GM19468 (cell line): ENCODE data around the gene ICAM2.
"Not testable (repeated sequence)": the region's sequence is repeated elsewhere in the genome, so short reads cannot be mapped to it uniquely, and the experiment has no call there.

Source experiments
- ATAC-seq: cut with Tn5 transposase; IDR thresholded peaks from one replicate; pipeline ENCODE4 v1.9.1; 2021; ENCODE audit warnings: mild to moderate bottlenecking, moderate library complexity, moderate number of reproducible peaks; ENCODE audit not compliant: unreplicated experiment; ENCODE audit errors: extremely low read depth

The ICAM2 gene

GRCh38 chr17:64016231-64016784 is 4.1 kb downstream of the ICAM2 start:
- no peak for ATAC-seq

GRCh38 chr17:64015447-64015846 is 5.0 kb downstream of the ICAM2 start:
- ATAC-seq = no peak

DNA sequence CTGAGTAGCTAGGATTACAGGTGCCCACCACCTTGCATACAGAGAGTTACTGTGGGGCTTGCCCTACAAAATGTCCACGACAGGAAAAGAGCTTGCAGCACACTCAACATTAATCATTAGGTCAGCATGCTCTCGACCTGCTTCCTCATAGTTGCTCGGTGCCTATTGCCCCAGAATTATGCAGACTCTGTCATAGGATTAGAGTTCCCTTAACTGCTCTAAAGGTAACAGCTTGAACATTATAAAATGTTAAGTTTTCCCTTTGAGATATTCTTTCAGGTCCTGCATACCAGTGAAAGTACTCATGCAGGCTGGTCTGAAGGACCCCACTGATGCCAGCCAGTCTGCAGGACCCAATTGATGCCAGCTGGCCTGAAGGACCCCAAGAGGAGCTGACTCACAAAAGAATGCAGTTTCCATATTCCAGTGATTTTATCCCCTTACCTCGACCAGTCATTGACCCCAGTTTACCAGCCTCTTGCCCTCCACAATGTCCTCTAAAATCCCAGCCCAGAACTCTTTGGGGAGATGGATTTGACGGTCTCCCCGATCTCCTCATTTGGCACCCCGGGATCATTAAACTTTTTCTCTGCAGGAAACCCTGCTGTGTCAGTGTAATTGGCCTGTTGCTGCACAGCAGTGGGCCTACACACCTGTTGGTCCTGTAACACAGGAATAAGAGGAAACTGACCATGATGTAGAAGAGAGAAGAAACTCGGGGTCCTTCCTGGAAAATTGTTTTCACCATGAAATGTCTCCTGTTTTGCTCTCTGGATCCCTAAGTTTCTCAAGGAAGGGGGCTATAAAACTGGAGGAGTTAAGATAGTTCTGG is 10.6 kb downstream of the ICAM2 start:
- ATAC-seq = no peak

DNA sequence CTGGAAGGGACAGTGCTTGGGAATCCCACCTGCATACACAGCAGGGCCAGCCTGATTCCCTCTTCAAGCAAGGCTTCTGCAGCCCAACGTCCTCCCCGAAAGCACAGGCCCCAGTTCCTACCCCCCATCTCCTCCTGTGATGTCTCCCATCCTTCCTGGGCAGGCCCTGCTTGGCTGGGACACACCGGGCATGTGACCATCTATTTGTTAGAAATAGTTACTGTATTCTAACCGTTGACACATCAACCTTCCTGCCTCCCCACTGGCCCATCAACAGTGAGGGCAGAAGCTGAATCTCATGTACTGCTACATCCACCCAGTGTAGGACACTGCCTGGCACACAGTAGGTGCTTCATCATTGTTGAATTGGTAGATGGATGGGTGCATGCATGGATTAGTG is 11.6 kb downstream of the ICAM2 start:
- no peak for ATAC-seq

DNA sequence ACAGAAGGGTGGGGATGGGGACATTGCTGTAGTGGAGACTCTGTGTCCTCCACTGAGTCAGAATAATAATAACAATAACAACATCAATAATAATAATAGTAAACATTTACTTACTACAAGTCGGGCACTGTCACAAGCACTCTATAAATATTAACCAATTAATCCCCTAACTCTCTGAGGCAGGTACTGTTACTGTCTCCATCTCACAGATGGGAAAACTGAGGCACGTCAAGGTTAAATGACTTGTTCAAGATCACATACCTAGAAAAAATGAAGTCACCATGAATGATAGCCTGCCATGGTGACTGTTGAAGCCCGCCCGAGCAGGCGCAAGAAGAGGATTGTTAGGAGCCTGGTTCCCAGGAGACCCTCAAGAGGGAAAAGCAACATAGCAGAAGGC is 12.1 kb downstream of the ICAM2 start:
- no peak for ATAC-seq

GRCh38 chr17:64007838-64008282 is 12.6 kb downstream of the ICAM2 start:
- no peak for ATAC-seq

- not testable (repeated sequence) for ATAC-seq
Observed at GRCh38 chr17:64007089-64007837, 13.2 kb downstream of the ICAM2 start.

DNA sequence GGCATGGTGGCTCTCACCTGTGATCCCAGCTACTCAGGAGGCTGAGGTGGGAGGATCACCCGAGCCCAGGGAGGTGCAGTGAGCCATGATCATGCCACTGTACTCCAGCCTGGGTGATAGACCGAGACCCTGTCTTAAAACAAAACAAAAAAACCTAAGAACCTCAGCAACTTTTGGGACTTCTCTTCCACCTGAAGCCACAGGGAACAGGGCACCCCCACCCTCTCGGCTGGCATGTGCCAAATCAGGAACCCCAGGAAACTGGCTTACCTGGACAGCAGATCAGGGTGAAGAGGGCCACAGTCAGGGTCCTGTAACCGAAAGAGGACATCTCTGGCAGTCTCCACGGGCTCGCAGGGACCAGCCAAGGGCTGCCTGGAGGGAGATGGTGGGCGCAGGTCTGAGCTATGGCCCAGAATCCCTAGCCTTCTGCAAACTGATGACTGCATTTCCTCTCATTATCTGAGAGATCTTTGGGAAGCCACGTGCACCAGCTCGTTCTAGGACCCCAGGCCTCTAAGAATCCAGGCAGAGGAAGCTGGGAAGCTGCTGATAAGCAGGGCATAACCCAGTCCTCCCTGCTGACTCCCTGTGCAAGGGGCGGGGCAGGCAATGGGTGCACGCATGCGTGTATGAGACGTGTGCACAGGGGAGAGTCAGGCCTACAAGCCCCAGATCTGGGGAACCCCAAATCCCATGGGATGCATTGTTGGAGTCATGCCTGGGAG is 13.9 kb downstream of the ICAM2 start:
- ATAC-seq = no peak

DNA sequence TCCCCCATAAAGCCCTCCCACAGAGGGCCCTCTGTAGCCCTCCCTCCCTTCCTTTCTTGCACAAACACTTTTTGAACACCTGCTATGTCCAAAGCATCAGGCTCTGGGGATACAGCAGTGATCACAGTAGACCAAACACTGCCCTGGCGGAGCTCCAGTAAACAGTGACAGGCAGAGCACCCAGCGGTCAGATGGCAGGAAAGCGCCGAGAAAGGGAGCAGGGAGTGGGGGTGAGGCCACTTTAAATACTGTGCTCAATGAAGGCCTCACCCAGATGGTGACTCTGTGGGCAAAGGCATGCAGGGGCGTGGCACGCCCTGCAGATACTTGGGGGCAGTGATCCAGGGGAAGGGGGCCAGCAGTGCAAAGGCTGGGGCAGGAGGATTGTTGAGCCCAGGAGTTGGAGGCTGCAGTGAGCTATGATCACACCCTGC is 14.7 kb downstream of the ICAM2 start:
- no peak for ATAC-seq

DNA sequence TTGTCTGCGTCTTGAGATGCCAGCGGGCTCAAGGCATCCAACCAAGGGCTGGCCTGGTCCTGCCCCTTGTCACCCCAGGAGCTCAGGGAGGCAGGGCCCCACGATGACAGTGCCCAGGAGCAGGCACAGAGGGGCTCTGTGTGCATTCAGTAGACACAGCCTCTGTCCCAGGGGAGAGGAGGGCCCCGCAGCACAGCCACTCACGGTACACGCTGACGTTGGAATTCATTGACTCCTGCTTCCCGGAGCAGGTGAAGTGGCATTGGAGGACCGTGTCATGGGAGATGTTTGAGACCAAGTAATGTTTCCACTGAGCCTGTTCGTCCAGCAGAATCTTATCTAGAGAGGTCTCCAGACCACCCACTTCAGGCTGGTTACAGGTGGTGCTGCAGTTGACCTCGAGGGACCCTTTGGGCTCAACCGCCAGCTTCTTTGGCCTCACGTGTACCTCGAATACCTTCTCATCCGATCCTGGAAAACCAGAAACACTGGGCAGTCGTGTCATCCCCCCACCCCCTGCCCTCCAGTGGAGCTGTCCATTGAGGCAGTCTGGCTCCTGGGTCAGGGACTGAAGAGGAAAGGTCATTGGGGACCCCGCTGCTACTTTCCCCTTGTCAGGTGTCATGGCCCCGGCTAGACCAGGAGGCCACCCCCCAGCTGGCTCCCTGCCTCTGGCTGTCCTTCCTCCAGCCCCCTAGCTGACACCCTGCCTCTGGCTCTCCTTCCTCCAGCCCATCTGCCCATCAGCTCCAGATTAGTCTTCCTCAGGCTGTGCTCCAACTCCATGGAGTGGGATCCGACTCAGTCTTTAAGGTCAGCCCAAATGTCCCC is 15.3 kb downstream of the ICAM2 start:
- no peak for ATAC-seq

DNA sequence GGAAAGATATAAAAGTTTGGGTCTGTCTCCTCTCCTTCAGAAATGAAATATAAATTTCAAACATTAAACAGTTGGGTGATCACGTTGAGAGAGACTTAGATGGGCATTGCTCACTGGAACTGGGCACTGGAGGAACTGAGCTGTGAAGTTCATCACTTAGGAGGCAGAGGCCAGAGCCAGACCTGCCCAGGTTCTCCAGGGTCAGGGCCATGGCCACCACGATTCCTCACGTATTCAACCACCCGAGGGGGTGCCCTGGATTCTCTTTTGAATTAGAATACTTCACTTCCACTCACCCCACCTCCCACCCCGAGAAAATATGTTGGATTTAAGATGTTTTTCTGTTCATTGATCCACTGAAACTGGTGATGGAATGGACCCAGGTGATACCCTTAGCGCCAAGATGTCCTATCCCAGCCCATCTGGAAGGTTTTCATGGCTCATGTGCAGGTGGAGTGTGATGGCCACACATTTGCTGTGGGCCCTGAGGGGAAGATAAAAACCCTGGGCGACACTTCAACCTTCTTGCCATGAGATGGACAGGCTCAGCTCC is 16.1 kb downstream of the ICAM2 start:
- ATAC-seq = no peak

- no peak for ATAC-seq
Observed at GRCh38 chr17:64003526-64004121, 16.8 kb downstream of the ICAM2 start.

- no peak for ATAC-seq
Observed at GRCh38 chr17:64002658-64003525, 17.5 kb downstream of the ICAM2 start.

GRCh38 chr17:64001763-64002529 is 18.5 kb downstream of the ICAM2 start:
- no peak for ATAC-seq

- ATAC-seq = no peak
Observed at GRCh38 chr17:64001091-64001579, 19.3 kb downstream of the ICAM2 start.

DNA sequence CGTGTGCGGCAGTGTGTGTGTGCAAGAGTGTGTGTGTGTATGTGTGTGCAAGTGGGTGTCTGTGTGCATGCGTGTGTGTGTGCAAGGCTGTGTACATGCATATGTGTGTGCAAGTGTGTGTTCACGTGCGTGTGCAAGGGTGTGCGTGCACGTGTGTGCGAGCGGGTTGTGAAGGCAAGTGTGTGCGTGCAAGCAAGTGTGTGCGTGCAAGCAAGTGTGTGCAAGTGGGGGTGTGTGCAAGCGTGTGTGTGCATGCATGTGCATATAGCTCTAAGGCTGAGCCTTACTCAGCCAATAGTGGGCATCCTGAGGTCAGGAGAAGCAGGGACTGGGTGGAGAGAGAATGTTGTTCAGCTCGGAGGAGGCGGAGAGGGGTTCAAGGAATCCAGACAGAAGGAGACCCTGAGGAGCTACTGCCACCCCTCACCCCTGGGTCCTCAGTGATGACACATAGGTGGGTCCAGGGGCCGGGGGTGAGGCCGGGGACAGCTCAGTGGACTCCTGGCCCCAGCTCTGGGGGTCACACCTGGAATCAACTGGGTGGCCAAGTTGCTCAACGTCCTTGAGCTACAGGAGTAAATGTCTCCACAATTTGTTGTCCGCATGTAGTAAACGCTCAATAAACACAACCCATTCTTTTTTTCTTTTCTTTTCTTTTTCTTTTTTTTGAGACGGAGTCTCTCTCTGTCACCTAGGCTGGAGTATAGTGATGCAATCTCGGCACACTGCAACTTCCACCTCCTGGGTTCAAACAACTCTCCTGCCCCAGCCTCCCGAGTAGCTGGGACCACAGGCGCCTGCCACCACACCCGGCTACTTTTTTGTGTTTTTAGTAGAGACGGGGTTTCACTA is 20.5 kb downstream of the ICAM2 start:
- ATAC-seq = no peak
